Measurements from ENCODE around the gene MSH2.
"Not testable (repeated sequence)": the region's sequence is repeated elsewhere in the genome, so short reads cannot be mapped to it uniquely, and the experiment has no call there.

The MSH2 gene

DNA sequence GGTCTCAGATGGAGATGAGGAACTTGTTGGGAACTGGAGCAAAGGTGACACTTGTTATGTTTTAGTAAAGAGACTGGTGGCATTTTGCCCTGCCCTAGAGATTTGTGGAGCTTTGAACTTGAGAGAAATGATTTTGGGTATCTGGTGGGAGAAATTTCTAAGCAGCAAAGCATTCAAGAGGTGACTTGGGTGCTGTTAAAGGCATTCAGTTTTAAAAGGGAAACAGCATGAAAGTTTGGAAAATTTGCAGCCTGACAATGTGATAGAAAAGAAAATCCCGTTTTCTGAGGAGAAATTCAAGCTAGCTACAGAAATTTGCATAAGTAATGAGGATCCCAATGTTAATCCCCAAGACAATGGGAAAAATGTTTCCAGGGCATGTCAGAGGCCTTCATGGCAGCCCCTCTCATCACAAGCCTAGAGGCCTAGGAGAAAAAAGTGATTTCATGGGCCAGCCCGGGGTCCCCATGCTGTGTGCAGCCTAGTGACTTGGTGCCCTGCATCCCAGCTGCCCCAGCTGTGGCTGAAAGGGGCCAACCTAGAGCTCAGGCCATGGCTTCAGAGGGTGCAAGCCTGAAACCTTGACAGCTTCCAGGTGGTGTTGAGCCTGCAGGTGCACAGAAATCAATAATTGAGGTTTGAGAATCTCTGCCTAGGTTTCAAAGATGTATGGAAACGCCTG, 3.8 kb downstream of the MSH2 start:
- not testable (repeated sequence) for DNase-seq (ENCODE audit: extremely low read depth in 1 of 2, low read depth in 1 of 2)

DNA sequence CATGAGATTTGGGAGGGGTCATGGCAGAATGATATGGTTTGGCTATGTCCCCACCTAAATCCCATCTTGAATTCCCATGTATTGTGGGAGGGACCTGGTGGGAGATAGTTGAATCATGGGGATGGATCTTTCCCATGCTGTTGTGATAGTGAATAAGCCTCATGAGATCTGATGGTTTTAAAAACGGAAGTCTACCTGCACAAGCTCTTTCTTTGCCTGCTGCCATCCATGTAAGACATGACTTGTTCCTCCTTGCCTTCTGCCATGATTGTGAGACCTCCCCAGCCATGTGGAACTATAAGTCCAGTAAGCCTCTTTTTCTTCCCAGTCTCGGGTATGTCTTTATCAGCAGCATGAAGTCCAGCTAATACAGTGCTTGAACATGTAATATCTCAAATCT, 5.0 kb downstream of the MSH2 start:
- not testable (repeated sequence) for DNase-seq (ENCODE audit: extremely low read depth in 1 of 2, low read depth in 1 of 2)

DNA sequence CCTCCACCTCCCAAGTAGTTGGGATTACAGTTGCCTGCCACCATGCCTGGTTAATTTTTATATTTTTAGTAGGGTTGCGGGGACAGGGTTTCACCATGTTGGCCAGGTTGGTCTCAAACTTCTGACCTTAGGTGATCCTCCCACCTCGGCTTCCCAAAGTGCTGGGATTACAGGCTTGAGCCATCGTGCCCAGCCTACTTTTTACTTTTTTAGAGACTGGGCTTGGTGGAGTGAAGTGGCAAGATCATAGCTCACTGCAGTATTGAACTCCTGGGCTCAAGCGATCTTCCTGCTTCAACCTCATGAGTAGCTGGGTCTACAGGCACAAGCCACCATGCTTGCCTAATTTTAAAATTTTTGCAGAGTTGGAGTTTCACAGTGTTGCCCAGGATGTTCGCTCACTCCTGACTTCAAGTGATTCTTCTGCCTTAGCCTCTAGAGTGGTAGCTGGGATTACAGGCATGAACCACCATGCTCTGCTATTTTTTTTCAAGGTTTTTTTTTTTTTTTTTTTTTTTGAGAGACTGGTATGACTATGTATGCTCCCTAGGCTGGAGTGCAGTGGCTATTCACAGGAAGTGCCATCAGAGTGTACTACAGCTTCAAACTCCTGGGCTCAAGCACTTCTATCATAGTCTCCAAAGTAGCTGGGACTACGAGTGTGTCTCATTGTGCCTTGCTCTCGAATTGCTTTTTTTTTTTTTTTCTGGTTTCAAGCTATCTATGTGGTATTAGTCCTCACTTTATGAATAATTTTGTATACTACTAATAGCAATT, 11.9 kb downstream of the MSH2 start:
- no peak for DNase-seq (ENCODE audit: extremely low read depth in 1 of 2, low read depth in 1 of 2)

DNA sequence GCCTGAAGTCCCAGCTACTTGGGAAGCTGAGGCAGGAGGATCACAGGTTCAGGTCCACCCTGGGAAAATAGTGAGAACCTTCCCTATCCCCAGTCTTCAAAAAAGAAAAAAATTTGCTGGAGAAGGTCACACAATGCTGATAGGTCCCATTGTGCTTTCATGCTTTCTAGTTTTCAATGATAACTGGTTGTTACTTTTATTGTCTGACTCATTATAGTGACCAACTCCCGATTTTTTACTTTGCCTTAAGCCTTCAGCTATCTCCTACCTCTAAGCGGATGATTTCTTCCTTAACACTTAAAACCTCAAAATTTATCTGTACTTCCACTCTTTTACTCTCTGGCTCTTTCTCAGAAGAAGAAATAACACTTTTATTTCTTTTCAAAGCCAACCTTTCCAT, 17.3 kb downstream of the MSH2 start:
- DNase-seq (ENCODE audit: extremely low read depth in 1 of 2, low read depth in 1 of 2): no peak

DNA sequence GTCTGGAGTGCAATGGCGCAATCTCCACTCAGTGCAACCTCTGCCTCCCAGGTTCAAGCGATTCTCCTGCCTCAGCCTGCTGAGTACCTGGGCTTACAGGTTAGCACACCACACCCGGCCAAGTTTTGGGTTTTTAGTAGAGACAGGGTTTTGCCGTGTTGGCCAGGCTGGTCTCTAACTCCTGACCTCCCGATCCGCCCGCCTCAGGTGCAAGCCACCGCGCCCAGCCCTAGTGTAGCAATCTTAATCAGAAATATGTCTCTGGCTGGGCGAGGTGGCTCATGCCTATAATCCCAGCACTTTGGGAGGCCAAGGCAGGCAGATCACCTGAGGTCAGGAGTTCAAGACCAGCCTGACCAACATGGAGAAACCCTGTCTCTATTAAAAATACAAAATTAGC, 17.7 kb downstream of the MSH2 start:
- DNase-seq (ENCODE audit: extremely low read depth in 1 of 2, low read depth in 1 of 2): not testable (repeated sequence)

DNA sequence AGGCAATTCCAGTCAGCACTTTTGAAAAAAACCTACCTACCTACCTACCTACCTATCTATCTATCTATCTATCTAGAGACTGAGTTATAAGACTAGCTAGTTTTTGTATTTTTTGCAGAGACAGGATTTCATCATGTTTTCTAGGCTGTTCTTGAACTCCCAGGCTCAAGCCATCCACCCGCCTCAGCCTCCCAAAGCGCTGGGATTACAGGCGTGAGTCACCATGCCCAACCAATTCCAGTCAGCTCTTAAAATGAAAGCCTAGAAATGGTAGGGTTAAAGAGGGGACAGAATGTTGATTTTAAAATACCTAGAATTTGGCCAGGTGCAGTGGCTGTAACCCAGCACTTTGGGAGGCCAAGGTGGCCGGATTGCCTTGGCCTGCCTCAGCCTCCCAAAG, 19.1 kb downstream of the MSH2 start:
- DNase-seq (ENCODE audit: extremely low read depth in 1 of 2, low read depth in 1 of 2): no peak

DNA sequence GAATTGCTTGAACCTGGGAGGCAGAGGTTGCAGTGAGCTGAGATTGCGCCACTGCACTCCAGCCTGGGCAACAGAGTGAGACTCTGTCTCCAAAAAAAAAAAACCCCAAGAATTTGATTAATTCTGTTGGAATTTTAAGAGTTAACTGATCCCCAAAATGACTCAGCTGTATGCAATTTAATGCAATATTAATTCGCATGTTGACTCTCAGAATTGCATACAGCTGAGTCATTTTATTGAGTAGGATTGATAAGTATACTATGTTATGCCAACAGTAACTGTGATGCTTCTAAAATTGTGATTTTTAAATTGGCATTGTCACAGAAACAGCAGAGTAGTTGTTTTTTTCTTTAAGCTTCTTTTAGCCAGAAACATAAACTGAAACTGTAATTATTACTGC, 19.6 kb downstream of the MSH2 start:
- no peak for DNase-seq (ENCODE audit: extremely low read depth in 1 of 2, low read depth in 1 of 2)

DNA sequence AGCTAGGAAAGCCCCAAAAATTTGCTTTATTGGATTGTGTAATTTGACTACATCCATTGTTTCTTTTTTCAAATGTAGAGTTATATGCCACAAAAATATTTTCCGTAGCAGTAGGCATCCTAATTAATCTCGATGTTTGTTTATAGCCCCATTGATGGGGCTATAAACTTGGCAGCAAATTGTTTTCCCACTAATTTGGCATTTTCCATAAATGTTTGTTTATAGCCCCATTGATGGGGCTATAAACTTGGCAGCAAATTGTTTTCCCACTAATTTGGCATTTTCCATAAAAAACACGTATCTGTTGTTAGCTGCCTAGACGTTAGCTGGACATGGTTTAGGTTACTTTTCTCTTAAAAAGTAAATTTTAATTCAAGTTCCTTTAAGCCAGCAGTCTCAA, 23.8 kb downstream of the MSH2 start:
- DNase-seq (ENCODE audit: extremely low read depth in 1 of 2, low read depth in 1 of 2): no peak

DNA sequence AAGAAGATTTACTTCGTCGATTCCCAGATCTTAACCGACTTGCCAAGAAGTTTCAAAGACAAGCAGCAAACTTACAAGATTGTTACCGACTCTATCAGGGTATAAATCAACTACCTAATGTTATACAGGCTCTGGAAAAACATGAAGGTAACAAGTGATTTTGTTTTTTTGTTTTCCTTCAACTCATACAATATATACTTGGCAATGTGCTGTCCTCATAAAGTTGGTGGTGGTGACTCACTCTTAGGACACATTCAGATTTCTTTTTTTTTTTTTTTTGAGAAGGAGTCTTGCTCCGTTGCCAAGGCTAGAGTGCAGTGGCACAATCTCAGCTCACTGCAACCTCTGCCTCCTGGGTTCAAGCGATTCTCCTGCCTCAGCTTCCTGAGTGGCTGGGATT, 26.8 kb downstream of the MSH2 start:
- no peak for DNase-seq (ENCODE audit: extremely low read depth in 1 of 2, low read depth in 1 of 2)

DNA sequence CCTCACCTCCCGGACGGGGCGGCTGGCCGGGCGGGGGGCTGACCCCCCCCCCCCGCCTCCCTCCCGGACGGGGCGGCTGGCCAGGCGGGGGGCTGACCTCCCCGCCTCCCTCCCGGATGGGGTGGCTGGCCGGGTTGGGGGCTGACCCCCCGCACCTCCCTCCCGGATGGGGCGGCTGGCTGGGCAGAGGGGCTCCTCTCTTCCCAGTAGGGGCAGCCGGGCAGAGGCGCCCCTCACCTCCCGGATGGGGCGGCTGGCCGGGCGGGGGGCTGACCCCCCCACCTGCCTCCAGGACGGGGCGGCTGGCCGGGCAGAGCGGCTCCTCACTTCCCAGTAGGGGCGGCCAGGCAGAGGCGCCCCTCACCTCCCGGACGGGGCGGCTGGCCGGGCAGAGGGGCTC, 30.1 kb downstream of the MSH2 start:
- not testable (repeated sequence) for DNase-seq (ENCODE audit: extremely low read depth in 1 of 2, low read depth in 1 of 2)

DNA sequence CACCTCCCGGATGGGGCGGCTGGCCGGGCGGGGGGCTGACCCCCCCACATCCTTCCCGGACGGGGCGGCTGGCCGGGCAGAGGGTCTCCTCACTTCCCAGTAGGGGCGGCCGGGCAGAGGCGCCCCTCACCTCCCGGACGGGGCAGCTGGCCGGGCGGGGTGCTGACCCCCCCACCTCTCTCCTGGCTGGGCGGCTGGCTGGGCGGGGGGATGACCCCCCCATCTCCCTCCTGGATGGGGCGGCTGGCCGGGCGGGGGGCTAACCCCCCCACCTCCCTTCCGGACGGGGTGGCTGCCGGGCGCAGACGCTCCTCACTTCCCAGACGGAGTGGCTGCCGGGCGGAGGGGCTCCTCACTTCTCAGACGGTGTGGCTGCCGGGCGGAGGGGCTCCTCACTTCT, 30.5 kb downstream of the MSH2 start:
- DNase-seq (ENCODE audit: extremely low read depth in 1 of 2, low read depth in 1 of 2): not testable (repeated sequence)

DNA sequence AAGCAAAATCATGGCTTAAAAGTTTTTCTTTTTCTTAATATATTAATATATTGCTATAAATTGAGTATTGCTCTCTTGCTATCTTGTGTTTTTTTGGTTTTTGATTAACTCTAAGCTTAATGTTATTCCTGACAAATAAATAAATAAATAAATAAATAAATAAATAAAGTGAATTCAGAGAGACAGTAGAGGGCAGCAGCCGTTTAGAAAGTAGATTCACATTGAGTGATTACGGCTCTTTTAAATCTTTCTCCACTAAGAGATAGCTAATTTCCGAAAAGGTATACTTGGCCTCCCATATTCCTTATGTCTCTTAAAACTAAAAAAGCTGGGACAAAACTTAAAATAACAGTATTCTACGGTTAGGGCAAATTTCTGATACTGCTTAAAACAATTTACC, 34.3 kb downstream of the MSH2 start:
- DNase-seq (ENCODE audit: extremely low read depth in 1 of 2, low read depth in 1 of 2): no peak

DNA sequence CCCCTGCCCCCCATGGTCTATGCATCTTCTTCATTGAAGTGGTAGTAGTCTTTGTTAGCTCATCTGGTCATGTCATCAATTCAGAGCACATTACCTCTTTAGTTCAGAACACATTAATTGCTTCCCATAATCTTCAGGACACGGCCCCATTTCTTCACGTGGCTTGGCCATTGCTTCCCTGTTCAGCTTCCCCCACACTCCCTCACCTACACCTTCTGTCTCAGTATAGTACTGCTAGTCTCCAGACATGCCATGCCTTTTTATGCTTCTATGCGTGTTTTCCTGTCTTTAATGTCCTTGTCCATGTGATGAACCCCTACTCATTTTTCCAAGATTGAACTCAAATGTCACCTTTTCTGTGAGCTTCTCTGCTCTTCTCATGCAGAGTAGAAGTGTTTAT, 35.1 kb downstream of the MSH2 start:
- DNase-seq (ENCODE audit: extremely low read depth in 1 of 2, low read depth in 1 of 2): no peak

DNA sequence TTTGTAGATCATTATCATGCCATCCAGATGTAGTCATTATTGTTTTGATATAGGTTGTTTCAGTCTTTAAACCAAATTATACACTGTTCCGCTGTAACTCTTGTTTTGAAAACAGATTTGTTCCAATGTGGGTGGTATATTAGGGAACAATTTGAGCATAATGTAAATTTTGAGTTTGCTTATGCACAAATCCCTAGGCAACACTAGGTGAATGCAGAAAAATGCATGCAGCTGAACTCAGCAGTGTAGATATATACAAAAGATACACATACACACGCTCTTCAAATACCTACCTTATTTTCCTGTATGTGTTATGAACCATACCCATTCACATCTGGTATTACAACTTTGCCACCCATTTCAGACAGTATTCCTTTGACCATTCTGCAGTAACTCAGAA, 35.8 kb downstream of the MSH2 start:
- DNase-seq (ENCODE audit: extremely low read depth in 1 of 2, low read depth in 1 of 2): no peak

DNA sequence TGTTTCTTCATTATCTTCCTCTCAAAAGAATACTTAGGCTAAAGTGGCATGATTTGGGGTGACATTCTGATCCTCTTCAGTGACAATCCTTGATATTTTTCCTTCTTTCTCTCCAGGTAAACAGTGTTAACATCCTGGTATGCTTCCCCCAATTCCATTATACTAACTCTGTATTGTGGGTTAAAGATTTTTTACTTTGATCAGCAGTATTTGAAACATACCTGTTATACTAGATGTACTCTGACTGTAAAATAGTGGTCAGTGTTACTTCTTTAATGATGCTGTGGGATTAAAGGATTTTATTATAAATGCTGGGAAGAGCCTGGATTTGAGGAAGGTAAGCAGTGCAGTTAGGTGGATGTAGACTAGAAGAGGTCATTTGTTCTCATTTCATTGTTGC, 48.8 kb downstream of the MSH2 start:
- DNase-seq (ENCODE audit: extremely low read depth in 1 of 2, low read depth in 1 of 2): no peak

DNA sequence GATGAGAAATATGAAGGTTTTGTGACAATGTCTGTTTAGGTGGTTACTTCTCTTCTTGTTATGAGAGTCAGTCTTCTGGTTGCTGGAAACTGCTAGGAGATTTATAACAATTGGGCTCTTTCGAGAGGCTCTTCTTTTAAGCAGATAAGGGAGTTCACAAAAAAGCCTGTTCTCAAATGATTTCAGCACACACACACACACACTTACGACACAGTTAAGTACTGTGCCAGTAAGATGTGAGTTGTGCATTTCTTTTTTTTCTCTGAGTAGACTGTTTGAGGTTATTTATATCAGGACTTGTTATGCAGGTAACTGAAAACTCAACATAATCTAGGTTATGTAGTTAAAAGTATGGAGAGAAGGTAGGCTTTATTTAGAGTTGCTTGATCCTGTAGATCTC, 49.8 kb downstream of the MSH2 start:
- DNase-seq (ENCODE audit: extremely low read depth in 1 of 2, low read depth in 1 of 2): no peak

DNA sequence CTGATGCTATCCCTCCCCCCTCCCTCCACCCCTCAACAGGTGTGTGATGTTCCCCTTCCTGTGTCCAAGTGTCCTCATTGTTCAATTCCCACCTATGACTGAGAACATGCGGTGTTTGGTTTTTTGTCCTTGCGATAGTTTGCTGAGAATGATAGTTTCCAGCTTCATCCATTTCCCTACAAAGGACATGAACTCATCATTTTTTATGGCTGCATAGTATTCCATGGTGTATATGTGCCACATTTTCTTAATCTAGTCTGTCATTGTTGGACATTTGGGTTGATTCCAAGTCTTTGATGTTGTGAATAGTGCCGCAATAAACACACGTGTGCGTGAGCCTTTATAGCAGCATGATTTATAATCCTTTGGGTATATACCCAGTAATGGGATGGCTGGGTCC, 51.9 kb downstream of the MSH2 start:
- DNase-seq (ENCODE audit: extremely low read depth in 1 of 2, low read depth in 1 of 2): not testable (repeated sequence)

DNA sequence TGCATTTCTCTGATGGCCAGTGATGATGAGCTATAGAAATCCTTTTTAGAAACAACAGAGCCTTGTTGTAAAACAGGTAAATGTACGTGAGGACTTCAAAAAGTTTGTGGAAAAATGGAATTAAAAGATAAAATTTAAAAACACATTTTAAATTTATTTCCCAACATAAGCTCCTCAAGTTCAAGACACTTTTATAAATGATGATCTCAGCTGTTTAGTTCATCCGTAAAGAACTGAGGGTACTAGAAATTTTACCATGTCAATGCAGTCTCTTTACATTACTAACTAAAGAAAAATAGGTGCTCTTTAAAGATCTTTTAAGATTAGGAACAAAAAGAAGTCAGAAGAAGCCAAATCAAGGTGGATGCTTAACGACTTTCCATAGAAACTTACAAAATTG, 52.5 kb downstream of the MSH2 start:
- no peak for DNase-seq (ENCODE audit: extremely low read depth in 1 of 2, low read depth in 1 of 2)

DNA sequence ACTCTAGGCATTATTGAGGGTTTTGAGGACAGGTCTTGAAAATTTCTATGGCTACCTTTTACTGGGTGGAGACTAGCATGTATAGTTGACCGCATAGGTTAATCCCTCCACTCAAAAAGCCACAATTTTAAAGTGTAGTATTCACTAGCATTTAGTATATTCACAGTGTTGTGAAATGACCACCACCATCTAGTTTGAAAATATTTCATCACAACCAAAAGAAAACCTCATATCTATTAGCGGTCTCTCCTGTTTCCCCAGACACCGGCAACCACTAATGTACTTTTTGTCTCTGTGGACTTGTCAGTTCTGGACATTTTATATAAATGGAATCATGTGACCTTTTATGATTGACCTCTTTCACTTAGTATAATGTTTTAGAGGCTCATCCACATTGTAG, 53.9 kb downstream of the MSH2 start:
- no peak for DNase-seq (ENCODE audit: extremely low read depth in 1 of 2, low read depth in 1 of 2)

DNA sequence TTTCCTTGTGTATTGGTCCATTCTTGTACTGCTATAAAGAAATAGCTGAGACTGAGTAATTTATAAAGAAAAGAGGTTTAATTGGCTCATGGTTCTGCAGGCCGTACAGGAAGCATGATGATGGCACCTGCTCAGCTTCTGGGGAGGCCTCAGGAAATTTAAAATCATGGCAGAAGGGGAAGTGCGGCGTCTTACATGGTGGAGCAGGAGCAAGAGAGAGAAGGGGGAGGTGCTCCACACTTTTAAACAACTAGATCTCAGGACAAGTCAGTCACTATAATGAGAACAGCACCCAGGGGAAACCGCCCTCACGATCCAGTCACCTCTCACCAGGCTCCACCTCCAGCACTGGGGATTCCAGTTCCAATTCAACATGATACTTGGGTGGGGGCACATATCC, 54.3 kb downstream of the MSH2 start:
- no peak for DNase-seq (ENCODE audit: extremely low read depth in 1 of 2, low read depth in 1 of 2)

DNA sequence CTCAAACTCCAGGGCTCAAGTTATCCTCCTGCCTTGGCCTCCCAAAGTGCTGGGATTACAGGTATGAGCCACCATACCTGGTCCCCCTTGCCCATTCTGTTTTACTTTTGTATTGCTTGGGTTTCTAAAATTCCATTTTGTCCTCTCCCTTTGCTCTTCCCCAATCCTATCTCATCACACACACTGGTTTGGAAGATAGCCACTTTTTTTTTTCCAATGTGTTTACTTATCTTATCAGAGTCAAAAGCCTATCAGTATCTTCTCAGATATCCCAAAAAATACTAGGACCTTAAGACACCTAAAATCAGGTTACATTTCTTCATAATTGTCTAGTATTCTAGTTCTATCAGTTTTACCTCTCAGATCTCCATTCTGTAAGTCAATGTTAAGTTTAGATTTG, 56.1 kb downstream of the MSH2 start:
- DNase-seq (ENCODE audit: extremely low read depth in 1 of 2, low read depth in 1 of 2): no peak

DNA sequence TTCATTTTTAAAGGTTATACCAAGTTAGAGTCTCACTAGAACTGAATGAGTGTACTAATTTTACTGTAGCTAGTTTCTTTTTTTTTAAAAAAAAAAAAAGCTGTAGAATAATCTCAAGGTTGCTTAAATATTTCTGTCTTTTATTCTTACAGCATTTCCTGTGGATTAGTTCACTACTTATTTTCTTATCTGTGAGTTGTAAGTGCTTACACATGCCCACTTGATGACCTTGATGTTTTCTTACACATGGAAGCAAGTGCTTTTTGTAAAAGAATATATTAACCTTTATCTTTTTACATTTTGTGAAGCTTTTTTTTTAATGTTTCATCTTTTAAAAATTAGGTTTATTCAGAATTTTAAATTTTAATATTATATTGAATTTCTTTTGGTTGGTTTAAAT, 57.8 kb downstream of the MSH2 start:
- DNase-seq (ENCODE audit: extremely low read depth in 1 of 2, low read depth in 1 of 2): no peak
